Small intestine (tissue), 7 donors: ENCODE results near the gene SIDT2. TPM values are rescaled to one million over a fixed set of nuclear protein-coding genes. Genes with fewer than 3 reads are reported as not detected.
A peak's percentile ranks its signal among the peaks of the same experiment; 100 is the strongest.

Experiments used
- DNase-seq, 2 donors: peaks; one replicate each; pipeline versions ENCODE4 v3.0.0 to v3.0.0-alpha.2; 2013
- FAIRE-seq: peaks from 2 replicates; lab custom pipeline; 2012; peaks lifted over from hg19 to GRCh38; lab: Jason Lieb, UNC
- H3K27ac ChIP-seq, 3 donors: one replicate each; pipeline ENCODE4 v1.5.1; 2013; ENCODE audit warnings: low read length in 2 of 3, mild to moderate bottlenecking in 2 of 3, control low read depth in 1 of 3, inconsistent platforms in 1 of 3, low read depth in 1 of 3, moderate library complexity in 1 of 3
- H3K27me3 ChIP-seq, 3 donors: one replicate each; pipeline ENCODE4 v1.6.1; 2013; ENCODE audit warnings: low read length in 3 of 3, inconsistent platforms in 1 of 3; ENCODE audit not compliant: control insufficient read depth in 3 of 3, insufficient read depth in 3 of 3
- H3K36me3 ChIP-seq, 3 donors: one replicate each; pipeline ENCODE4 v1.6.1; 2013; ENCODE audit warnings: low read length in 3 of 3, inconsistent platforms in 1 of 3, low read depth in 1 of 3, mild to moderate bottlenecking in 1 of 3, moderate library complexity in 1 of 3; ENCODE audit not compliant: control insufficient read depth in 3 of 3, insufficient read depth in 2 of 3
- H3K4me1 ChIP-seq, 3 donors: one replicate each; pipeline ENCODE4 v1.6.1; 2013; ENCODE audit warnings: low read length in 2 of 3, inconsistent platforms in 1 of 3, low read depth in 1 of 3, mild to moderate bottlenecking in 1 of 3, moderate library complexity in 1 of 3; ENCODE audit not compliant: control insufficient read depth in 3 of 3, insufficient read depth in 2 of 3
- H3K4me3 ChIP-seq, 3 donors: one replicate each; pipeline ENCODE4 v1.5.1; 2013; ENCODE audit warnings: low read length in 3 of 3, control low read depth in 1 of 3, inconsistent platforms in 1 of 3, low read depth in 1 of 3, mild to moderate bottlenecking in 1 of 3, moderate library complexity in 1 of 3
- H3K9me3 ChIP-seq, 2 donors: one replicate each; pipeline ENCODE4 v1.6.1; 2013; ENCODE audit warnings: low read depth in 1 of 2, low read length in 1 of 2; ENCODE audit not compliant: control insufficient read depth in 2 of 2, insufficient read depth in 1 of 2
- WGBS, 3 donors: extraction: QIAGEN DNeasy Blood & Tissue Kit; methylation state at CpG; one replicate each; pipeline ENCODE4 v1.1.7; 2013; 5-methylcytosine and 5-hydroxymethylcytosine counted together
- polyA plus RNA-seq, 4 donors: library from polyadenylated mRNA; stranded (reverse) in 3 of 4; unstranded in 1 of 4; fragments of 200-250 nt in 3 of 4; fragments of 120-200 nt in 1 of 4; gene quantifications; one replicate each; pipeline versions ENCODE4 v1.2.1 to v1.2.3, GENCODE V29; 2013
- donor health status: healthy with polysubstance abuse.
- donor health status: control.
- donor health status: control.
- donor health status: Bipolar disorder and iron deficiency.
- donor health status: healthy.

The SIDT2 gene
- polyA plus RNA-seq, 4 donors = 27.6 to 96.6 (median 55.8) TPM

GRCh38 chr11:117143871-117144476, 34.6 kb upstream of the SIDT2 start, which contains the start of gene PAFAH1B2:
PAFAH1B2 (plus strand) TSS chr11:117144287; CDS start chr11:117152448, 8,161 bp downstream.
- Histone ChIP-seq H3K27ac (peak within 1 kb of the TSS; percentile 61 to 91 (median 70)), H3K36me3 (peaks cover 0 to 22% (median 2%) of the 10 kb centered on the region in 3 donors), H3K9me3 (no peaks in the 10 kb centered on the region), H3K4me3 (peak within 1 kb of the TSS; percentile 59 to 93 (median 76)), H3K4me1 (peaks cover 0 to 6% (median 0%) of the 10 kb centered on the region in 3 donors), H3K27me3 (no peaks in the 10 kb centered on the region)
- FAIRE-seq (no peak), DNase-seq (peak; percentile 95 to 98)
- WGBS, 3 donors = 0 to 1% (median 0%) methylated on average over 33 to 48 of the region's 48 CpGs

GRCh38 chr11:117144477-117145392, 33.8 kb upstream of the SIDT2 start:
- H3K27ac ChIP-seq = peak overlapping the region; percentile 61 to 91 (median 70)
- no peaks in the 10 kb centered on the region for H3K9me3 ChIP-seq
- H3K36me3 ChIP-seq = peaks cover 0 to 26% (median 3%) of the 10 kb centered on the region in 3 donors
- H3K4me3 ChIP-seq = peak overlapping the region; percentile 59 to 93 (median 76)
- FAIRE-seq (no peak), DNase-seq (peak; percentile 60 to 65)
- WGBS, 3 donors = 0 to 1% (median 0%) methylated on average over 52 to 62 of the region's 62 CpGs
- peaks cover 0 to 6% (median 0%) of the 10 kb centered on the region in 3 donors for H3K4me1 ChIP-seq
- H3K27me3 ChIP-seq = no peaks in the 10 kb centered on the region

GRCh38 chr11:117145393-117145761, 33.2 kb upstream of the SIDT2 start:
- DNase-seq = peak in 1 of 2 donors; percentile 30
- H3K27me3 ChIP-seq = no peaks in the 10 kb centered on the region
- FAIRE-seq = no peak
- H3K4me3 ChIP-seq = peak overlapping the region; percentile 59 to 93 (median 76)
- no peaks in the 10 kb centered on the region for H3K9me3 ChIP-seq
- WGBS, 3 donors = 3 to 11% (median 4%) methylated on average over 5 of the region's 5 CpGs
- peaks cover 0 to 26% (median 3%) of the 10 kb centered on the region in 3 donors for H3K36me3 ChIP-seq
- peak overlapping the region in 2 of 3 donors; percentile 70 to 91 for H3K27ac ChIP-seq
- peaks cover 0 to 6% (median 0%) of the 10 kb centered on the region in 3 donors for H3K4me1 ChIP-seq

- no peak overlapping the region for H3K4me3 ChIP-seq
- whole genome bisulfite sequencing, 3 donors = 72 to 83% (median 73%) methylated on average over 10 of the region's 10 CpGs
These were observed 32.0 kb upstream of the SIDT2 start for GRCh38 chr11:117146521-117146920.

GRCh38 chr11:117152066-117152465, 26.5 kb upstream of the SIDT2 start:
- H3K36me3 ChIP-seq = peaks cover 6 to 43% (median 7%) of the 10 kb centered on the region in 3 donors
- H3K4me3 ChIP-seq = no peak overlapping the region
- no peak overlapping the region for H3K27ac ChIP-seq
- H3K27me3 ChIP-seq = no peaks in the 10 kb centered on the region
- 35 to 53% (median 41%) methylated on average over 2 of the region's 2 CpGs for WGBS, 3 donors
- H3K4me1 ChIP-seq = peaks cover 0 to 5% (median 0%) of the 10 kb centered on the region in 3 donors
- H3K9me3 ChIP-seq = no peaks in the 10 kb centered on the region
- DNase-seq (no peak), FAIRE-seq (no peak)

More at GRCh38 chr11:117146521-117146920, 32.0 kb upstream of the SIDT2 start:
- no peak for FAIRE-seq
- H3K36me3 ChIP-seq = peaks cover 0 to 26% (median 3%) of the 10 kb centered on the region in 3 donors
- H3K9me3 ChIP-seq = no peaks in the 10 kb centered on the region
- no peaks in the 10 kb centered on the region for H3K27me3 ChIP-seq
- peak overlapping the region in 1 of 3 donors; percentile 54 for H3K27ac ChIP-seq
- DNase-seq = no peak
- peaks cover 0 to 6% (median 0%) of the 10 kb centered on the region in 3 donors for H3K4me1 ChIP-seq

- peaks cover 6 to 40% (median 6%) of the 10 kb centered on the region in 3 donors for H3K36me3 ChIP-seq
- FAIRE-seq (no peak), DNase-seq (no peak)
- no peak overlapping the region for H3K27ac ChIP-seq
- H3K9me3 ChIP-seq = no peaks in the 10 kb centered on the region
- no peak overlapping the region for H3K4me3 ChIP-seq
- WGBS, 3 donors = 95 to 99% (median 96%) methylated on average over 5 of the region's 5 CpGs
- H3K4me1 ChIP-seq = peaks cover 0 to 3% (median 0%) of the 10 kb centered on the region in 3 donors
- no peaks in the 10 kb centered on the region for H3K27me3 ChIP-seq
These were observed 24.1 kb upstream of the SIDT2 start for GRCh38 chr11:117154468-117154867.

- FAIRE-seq (no peak), DNase-seq (no peak)
- Histone ChIP-seq H3K4me1 (peaks cover 0 to 3% (median 2%) of the 10 kb centered on the region in 3 donors), H3K4me3 (no peak overlapping the region), H3K27ac (no peak overlapping the region), H3K27me3 (no peaks in the 10 kb centered on the region), H3K9me3 (no peaks in the 10 kb centered on the region), H3K36me3 (peaks cover 4 to 49% (median 15%) of the 10 kb centered on the region in 3 donors)
- 96 to 97% (median 96%) methylated on average over 2 of the region's 2 CpGs for WGBS, 3 donors
These were observed 21.0 kb upstream of the SIDT2 start for GRCh38 chr11:117157507-117157906.

- DNase-seq = no peak
- H3K9me3 ChIP-seq = no peaks in the 10 kb centered on the region
- peaks cover 3 to 53% (median 22%) of the 10 kb centered on the region in 3 donors for H3K36me3 ChIP-seq
- no peak overlapping the region for H3K4me3 ChIP-seq
- WGBS, 3 donors = 72 to 89% (median 87%) methylated on average over 2 of the region's 2 CpGs
- no peak for FAIRE-seq
- H3K4me1 ChIP-seq = peaks cover 0 to 3% (median 2%) of the 10 kb centered on the region in 3 donors
- no peaks in the 10 kb centered on the region for H3K27me3 ChIP-seq
- H3K27ac ChIP-seq = peak overlapping the region in 1 of 3 donors; percentile 31
These were observed 18.7 kb upstream of the SIDT2 start for GRCh38 chr11:117159892-117160291.
